T-helper 2 cell (primary cell): ENCODE data around the gene SH3BP2.

Experiments used
- DNase-seq, 5 experiments: peaks; one replicate each; pipeline versions ENCODE4 v3.0.0 to v3.0.0-alpha.2; 2012 to 2022

Gene SH3BP2

DNA sequence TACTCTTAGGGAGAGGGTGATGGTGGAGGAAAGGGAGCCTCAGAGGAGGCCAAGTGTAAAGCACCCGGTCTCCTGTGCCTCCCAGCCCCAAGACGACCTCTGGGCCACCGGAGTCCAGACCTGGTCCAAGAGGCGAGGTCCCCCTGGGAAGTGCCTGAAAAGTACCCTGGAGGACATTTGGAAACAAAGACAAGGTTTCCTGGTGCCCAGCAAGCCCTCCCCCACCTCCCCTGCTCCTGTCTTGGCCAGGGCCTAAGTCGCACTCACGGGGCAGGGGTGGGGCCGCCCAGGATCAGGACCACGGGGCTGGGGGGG, 532 bp upstream of the SH3BP2 start:
- no peak for DNase-seq

DNA sequence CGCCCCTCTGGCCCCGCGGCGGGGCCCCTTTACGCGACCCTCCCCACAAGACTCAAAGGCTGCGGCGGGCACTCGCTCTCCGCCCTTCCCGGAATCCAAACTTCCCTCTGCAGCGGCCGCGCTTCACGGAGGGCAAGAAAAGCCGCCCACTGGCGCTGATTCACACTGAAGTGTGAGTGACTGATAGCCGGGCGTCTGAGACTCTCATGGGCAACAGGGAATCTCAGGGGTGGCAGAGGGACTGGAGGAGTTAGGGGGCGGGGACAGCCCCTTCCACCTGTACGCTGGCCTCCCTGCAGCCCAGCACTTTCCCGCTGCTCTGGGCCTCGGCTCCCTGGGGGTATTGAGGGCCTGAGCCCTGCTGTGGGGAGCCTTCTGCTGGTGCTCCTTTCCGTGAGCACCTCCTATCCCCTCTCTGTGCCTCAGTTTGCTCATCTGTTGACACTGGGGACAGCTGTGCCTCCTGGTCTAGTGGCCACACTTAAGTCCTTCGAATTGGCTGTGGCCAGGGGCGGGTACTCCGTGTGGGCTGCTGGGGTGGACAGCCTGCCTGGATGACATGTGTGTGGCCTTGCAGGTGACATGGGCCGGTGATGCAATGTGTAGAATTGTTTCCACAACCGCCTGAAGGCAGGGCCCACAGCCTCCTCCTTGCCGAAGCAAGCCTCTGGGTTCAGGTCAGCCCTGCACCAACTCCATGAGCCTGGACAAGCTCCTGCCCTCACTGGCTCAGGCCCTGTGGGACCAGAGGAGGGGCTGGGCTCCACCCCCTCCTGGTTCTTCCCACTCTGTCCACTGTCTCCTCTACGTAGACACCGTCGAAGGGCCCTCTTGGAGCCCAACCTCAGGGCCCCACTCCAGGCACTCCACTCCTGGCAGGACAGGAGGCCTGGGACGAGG, 951 bp downstream of the SH3BP2 start:
- DNase-seq, result peak in 1 of 5 experiments; percentile 52

DNA sequence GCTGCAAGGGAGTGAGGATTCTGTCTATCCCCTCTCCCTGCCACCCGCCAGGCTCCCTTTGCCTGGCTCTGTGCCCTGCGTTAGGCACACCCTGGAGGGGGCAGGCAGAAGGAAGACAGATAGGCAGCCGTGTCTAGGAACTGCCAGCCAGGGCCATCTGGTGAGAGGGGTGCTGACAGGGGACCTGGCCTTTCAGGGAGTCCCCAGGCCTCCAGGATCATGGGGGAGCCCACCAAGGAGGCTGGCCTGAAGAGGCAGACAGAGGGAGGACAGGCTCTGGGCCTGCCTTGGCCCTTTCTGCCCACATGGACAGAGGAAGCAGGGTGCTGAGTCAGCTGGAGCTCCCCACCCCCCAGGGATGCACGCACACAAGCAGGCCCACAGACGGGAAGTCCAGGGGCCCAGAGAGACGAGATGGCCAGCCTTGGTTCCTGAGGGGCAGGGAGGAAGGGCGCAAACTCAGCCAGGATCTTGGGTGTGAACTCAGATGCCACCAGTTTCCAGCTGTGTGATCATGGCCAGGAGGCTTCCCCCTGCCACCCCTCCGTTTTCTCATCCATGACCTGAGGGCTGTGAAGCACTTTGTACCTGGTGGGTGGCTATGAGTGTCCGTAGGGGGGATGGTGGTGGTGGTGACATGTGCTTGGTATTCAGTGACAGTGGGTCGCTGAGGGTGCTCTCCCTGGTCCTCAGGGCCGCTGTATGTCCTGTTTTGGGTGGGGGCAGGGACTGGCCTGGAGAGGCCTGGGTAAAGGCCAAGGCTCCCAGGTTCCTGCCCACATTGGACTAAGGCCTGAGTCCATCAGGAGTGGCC, 1.8 kb downstream of the SH3BP2 start:
- DNase-seq, result no peak

DNA sequence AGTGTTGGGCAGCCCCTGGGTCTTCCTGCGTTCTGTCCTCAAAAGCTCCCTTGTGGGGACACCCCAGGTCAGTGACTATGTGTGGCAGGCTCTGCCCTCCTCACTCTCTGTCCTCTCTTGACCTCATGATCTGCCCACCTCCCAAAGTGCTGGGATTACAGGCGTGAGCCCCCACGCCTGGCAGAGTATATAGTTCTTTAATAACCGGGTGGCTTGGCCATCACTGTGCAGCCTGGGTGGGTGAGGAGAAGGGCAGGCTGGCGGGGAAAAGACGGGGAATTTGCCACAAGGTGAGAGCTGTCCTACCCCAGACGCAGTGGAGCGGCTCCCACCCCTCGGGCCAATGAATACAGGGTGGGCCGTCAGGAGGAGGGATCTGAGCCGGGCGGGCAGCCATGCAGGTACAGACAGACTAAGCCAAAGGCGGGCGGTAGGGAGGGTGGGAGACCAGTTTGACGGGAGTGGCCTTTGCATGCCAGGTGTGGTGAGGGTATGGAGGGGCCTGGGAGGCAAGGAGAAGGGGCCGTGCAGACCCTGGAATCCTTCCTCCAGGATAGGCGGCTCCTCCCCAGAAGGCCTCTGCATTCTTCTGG, 2.5 kb downstream of the SH3BP2 start:
- no peak for DNase-seq

DNA sequence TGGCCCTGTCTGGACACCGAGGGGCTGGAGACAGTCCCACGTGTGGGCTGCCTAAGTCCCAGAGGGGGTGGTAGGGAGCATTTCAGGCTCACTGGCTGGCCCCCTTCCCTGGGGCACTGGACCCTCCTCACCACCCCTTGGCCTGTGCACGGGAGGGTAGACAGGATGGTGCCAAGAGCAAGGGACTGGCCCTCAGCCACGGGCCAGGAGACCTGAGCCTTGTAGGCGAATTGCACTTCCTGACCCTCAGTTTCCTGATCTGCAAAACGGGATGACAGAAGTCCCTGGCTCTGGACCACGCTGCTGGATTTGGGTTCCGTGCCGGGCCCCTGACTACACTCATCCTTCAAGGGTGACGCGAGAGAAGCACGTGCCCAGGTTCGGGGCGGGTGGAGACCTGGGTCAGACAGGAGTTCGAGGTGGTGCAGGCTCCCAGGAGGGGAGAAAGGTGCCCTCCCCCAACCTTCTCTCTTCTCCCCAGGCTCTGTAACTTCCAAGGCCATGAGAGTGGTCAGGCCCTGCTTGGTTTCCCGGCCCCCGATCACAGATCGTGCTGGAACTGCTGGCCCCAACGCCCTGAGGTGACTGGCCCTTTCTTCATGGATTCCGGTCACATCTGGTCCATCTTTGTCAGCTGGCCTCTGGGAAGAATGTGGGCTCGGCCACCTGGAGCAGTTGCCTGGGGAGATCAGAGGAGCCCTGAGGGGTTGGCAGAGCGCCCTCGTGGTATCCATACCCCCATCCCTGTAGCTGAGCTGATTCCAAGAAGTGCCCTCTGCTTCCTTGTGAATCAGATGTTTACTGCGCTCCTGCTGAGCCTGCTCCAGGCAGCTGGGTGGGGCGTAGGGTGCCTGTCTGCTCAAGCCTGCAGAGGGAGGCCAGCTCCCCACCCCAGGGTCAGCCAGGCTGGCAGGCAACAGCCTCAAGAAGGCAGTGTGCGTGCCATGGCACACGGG, 3.3 kb downstream of the SH3BP2 start:
- no peak for DNase-seq

DNA sequence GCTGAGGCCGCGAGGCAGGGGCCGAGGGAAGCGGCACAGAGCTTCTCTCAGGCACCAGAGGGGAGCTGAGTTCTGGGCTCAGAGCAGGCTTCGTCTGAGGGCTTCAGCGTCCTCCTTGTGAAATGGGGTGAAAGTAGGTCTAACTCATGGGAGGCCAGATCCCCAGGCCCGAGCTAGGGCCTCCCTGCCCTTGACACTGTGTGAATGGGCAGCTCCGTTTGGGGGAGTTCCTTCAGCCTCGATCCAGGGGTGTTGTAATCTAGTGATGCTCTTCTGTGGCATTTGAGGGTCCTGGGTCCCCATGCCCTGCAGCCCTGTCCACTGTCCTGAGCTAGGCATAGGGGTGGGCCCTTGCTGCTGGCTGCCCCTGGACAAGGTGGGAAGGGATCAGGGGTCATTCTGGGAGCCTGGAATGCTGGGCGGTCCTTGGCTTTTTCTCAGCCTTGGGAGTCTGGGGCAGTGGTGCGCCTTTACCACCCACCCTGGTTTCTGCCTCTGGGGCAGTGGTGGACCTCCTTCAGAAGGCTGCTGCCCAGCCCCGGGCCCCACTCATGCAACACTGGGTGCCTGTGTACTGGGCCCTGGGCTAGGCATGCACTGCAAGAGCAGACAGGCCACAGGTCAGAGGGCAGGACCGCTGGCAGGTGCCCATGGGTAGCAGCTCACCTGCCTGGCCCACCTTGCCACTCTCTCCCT, 4.1 kb downstream of the SH3BP2 start:
- no peak for DNase-seq

DNA sequence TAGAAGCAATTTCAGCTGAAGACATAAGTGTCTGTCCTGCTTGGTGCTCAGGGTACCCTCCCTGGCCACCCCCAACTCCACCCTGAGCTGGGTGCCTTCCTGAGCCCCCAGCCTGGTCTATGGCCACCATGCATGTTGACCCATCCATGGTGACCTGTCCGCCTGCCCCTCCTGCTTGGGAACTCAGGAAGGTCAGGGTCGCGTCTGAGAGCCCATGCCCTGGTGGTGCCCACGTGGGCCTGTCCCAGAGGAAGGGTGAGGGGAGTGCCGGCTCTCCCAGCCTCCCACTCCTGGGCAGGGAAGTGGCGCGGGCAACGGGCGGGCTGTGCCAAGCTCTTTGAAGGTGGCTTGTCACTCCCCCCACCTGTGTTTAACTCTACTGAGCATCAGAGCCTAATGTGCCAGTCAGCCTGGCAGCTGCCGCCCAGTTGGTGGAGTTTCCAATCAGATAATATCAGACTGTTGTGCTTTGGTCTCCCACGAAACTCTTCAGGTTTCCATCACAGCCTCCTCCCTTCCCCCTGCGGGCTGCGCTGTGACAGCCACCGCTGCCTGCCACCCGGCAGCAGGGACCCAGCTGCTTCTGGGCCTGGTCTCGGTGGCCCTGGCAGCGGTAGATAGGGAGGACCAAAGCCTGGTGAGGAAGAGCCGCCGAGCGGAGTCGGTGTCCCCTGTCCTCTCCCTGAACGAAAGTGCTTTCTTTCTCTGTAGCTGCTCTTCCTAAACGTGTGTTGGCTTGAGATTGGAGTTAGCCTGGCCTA, 4.8 kb downstream of the SH3BP2 start:
- peak in 3 of 5 experiments; percentile 53 to 89 (median 56) for DNase-seq

DNA sequence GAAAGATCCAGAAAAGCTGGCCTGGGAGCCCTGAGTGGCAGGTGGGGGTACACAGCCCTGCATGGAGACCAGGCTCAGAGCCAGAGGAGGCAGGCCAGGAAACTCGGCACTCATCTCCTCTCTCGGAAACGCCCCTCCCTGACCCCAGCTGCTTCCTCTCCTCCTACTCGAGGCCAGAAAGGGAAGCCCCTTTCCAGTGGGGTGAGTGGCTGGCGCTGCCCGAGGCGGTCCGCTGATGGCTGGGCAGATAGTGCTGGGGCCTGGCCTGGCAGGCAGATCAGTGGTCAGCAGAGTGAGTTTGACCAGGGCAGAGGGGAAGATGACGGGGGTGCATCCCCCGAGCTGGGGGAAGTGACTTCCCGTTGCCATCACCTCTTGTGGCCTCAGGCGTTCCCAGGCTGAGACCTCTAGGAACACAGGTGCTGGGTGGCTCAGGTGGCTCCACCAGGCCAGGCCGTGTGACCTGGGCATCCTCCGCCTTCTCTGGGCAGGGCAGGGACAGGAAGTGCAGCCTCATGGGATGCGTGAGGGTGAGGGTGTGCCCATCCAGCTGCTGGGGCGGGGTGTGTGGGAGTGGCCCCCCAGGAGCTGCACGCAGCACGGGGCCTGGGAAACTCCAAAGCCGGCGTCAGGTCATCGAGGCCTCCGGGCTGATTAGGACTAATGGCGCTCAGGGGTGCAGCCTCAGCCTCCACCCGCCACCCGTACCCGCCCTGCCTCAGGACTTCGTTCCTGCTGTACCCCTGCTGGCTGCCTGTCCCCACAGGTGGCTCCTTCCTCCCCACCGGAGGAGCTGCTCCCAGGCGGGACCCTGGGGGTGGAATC, 5.7 kb downstream of the SH3BP2 start:
- peak in 3 of 5 experiments; percentile 32 to 64 (median 36) for DNase-seq

DNA sequence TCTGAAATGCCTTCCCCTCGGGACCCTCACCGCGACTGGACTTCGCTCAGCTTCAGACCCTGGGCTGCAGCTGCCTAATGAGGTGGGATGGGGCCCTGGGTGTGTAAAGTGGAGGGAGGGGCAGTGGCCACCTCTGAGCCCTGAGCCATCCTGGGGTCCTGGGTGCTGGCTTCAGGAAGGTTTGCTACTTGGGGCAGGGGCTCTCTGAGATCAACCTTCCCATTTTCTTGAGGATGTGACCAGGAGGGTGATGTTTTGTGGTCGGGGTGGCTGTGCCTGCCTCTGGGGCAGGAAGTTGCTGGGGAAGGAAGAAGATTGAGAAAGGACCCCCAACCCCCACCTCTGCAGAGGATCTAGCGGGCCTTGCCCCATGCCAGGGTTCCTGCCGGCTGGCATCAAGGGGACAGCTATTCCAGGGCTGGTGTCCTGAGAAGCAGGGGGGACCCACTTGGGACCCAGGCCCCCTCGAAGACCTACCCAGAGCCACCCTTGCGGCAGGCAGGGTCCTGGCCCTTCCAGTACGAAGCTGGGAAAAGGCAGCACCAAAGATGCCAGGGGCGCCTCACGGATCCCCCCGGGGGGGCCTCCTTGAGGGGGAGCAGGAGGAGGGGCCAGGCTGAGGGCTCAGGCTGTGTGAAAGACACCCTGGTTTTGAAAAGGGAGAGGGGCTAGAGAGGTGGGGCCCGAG, 6.5 kb downstream of the SH3BP2 start:
- DNase-seq, result peak in 2 of 5 experiments; percentile 7 to 30

DNA sequence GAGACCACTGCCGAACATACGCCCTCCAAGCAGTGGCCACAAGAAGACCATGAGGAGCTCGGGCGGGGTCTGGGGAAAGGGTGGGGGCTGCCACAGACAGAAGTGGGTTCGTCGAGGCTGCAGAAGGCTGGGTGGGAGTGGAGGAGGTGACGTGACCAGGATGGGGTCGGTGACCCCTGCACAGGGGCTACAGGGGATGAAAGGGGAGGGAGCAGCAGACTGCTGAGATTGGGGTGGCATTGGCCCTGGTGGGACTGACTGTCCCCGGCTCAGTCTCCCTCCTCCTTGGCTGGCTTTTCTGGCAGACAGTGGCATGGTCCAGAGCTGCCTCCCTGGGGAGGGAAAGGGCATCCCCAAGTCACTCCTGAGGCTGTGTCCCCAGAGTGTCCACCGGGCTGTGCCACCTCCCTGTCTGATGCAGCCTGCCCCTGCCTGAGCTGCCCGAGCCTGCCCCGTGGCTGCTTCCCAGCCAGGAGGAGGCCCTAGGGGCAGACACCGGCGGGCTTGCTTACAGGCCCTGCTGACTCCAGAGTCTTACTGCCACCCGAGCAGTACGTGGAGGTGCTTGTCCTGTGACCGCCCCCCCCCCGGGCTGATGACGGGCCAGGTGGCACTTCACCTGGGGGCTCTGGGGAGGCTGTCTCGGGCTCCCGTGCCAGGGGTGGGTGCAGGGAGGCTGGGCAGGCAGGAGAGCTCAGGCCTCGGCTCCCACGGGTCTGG, 7.2 kb downstream of the SH3BP2 start:
- DNase-seq, result peak in 3 of 5 experiments; percentile 5 to 39 (median 7)

DNA sequence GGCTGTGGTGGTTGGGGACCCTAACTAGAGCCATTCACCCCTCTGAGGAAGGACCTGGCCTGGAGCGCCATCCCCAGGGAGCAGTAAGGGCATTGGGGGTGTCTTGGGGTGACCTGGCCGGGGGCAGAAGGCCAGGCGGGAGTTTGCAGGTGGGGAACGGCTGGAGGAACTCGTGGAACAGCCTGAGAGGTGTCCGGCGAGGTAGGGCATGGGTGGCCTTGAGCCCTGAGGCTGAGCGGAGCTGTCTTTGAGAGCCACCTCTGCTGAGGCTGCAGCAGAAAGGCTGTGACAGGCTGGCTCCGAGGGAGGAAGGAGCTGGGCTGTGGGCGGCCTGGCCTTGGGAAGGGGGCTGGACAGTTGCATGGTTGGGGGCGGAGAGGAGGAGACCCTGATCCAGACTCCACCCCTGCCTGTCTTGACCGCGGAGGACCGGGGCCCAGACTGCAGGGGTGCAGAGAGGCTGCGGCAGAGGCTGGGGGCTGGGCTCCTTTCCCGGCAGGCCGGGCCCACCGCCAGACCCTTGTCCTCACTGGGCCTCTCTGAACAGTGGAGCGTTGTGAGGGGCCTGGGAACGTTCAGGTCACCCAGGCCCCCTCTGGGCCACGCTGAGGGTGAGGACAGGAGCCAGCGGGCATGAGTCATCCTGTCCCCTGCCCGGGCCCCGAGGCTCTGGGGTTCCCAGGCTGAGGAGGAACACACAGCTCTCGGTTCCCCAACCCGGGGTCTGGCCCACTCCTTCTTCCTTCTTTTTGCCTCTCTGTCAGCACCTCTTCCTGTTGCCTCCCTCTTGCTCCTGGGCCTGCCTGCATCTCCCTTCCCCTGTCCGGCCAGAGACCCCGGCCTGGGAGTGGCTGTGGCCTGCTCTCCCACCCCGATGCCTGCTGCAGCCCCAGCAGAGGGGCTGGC, 8.1 kb downstream of the SH3BP2 start:
- DNase-seq, result peak in 3 of 5 experiments; percentile 4 to 48 (median 5)

DNA sequence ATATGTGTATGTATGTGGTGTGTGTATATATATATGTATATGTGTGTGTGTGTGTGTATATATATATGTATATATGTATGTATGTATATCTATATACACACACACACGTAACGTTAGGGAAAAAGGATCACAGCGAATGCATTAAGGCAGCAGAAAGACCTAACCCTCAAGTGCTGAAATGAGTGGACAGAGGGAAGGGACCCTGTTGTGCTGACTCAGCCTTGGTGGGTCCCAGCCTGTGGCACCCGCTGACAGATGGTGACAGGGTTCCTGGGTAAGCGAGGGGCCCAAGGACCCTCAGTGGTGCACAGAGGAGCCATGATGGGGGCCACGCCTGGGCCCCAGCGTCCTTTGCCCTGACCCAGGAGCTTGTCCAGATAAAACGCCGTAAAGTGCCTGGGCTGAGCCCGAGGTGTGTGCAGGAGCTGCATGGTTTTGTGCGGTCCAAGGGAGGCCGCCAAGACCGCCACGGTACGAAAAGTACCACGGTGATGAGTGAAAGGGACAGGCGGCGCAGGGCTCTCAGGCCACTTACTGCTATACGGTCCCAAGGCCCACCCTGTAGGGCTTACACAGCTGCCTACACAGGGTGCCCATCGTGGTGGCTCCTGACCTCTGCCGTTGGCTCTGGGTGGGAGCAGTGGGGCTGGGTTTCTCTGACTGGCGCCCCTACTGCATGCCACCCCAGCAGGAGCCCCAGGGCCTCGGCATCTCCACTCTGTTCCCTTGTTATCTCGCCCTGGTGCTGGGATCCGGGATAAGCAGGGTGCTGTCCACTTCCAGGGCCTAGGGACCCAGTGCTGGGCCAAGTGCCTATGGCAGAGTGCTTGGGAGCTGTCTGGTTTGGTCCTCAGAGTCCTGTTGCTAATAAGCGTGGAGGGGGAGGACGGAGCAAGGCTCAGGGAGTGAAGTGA, 10.0 kb downstream of the SH3BP2 start:
- DNase-seq, result no peak

DNA sequence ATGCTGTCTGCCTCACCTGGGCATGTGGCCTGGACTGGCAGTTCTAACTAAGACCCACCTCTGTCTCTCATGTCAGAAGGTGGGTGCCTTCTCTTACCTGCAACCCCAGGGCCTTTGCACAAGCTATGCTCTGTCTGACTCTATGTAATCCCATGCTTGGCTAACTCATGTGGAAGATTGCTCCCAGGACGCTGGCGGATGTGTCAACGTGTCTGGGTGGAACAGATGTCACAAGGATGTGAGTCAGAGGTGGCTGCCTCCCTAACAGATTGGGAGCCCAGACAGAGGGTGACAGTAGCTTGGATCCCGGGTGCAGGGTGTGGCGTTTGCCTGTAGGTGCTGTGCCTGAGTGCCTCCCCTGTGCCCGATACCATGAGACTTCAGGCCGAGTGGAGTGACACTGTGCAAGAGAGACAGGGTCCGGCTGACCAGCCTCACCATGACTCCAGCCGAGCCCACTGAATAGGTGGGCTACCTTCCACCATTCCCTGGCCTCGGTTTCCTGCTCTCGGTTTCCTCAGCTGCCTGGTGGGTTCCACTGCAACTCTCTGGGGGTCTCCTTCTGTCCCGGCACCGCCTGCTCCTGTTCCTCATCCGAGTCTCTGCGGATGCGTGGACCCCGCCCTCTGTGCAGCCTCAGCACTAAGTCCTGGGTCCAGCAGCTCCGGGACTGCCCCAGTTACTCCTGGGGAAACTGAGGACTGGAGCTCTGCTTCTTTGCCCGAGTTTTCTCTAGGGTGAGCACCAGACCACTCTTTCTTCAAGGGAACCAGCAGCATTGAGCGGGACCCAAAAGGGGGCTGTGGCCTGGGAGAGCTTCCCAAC, 11.0 kb downstream of the SH3BP2 start:
- no peak for DNase-seq

DNA sequence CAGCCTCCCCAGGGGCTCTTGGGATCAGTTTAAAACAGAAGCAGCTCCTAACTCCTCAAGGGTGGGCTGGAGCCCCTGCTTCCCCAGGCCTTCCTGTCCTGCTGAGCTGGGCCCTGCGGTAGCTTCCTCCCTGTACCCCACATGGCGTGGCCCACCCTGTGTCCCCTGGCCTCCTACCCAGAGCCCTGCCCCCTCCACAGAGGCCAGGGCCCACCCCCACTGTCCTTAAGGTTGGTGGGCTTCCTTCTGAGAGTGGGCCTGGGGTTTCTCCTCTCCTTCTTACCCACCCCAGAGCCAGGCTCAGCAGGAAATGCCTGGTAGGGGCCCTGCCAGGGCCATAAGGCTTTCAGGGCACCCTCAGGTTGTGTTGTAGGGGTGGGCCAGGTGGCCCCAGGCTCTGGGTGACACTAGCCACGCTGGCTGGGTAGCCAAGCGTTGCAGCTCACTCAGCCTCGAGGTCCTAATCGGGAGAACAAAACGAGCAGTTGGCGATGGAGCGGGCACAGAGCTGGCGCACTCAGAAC, 11.6 kb downstream of the SH3BP2 start:
- DNase-seq, result no peak

DNA sequence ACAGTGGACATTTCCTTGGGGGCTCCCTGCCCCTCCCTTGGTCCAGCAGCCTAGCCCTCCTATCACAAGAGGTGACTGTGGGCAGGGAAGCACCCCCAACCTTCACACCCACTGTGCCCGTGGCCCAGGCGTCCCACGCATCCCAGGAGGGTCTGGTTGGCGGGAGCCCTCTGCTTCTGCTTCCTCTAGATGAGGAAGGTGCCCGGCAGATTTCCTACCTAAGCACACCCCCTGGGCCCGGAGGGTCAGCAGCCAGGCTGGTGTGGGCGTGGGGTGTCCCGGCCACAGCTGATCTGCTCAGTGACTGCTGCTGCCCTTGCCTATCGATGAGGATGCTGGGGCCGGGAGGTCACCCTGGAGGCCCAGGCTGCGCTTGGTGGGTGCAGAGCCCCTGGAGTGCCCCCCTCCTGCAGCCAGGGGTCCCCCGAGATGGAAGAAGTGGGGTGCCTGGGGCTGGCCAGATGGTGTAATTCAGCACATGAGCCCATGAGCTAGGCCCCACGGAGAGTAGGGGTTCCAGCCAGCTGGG, 12.2 kb downstream of the SH3BP2 start:
- DNase-seq, result no peak
